KMS-11 (cell line): ENCODE results near the gene LAPTM5.

ENCODE experiments used
- H2AFZ ChIP-seq: fragments of 200-600 bp; sonication (generic); 2 replicates; pipeline ENCODE4 v1.6.1; 2016; ENCODE audit warnings: antibody characterized with exemption, mixed run types, low read depth
- H3K27ac ChIP-seq: fragments of 200-600 bp; sonication (generic); 2 replicates; pipeline ENCODE4 v1.6.1; 2016; ENCODE audit warnings: mild to moderate bottlenecking, mixed run types
- H3K27me3 ChIP-seq: fragments of 200-600 bp; sonication (generic); 2 replicates; pipeline ENCODE4 v1.6.1; 2017; ENCODE audit warnings: mild to moderate bottlenecking, low read depth, mixed run types, moderate library complexity; ENCODE audit not compliant: insufficient read depth
- H3K36me3 ChIP-seq: fragments of 200-600 bp; sonication (generic); 2 replicates; pipeline ENCODE4 v1.6.1; 2017; ENCODE audit warnings: mild to moderate bottlenecking, mixed run types; ENCODE audit not compliant: insufficient read depth
- H3K4me1 ChIP-seq: fragments of 200-600 bp; sonication (generic); 2 replicates; pipeline ENCODE4 v1.6.1; 2016; ENCODE audit warnings: mild to moderate bottlenecking, low read depth, mixed run types; ENCODE audit not compliant: poor library complexity, severe bottlenecking
- H3K4me2 ChIP-seq: fragments of 200-600 bp; sonication (generic); 2 replicates; pipeline ENCODE4 v1.7.0; 2016; ENCODE audit warnings: mild to moderate bottlenecking, mixed run types
- H3K4me3 ChIP-seq: fragments of 200-600 bp; sonication (generic); IDR thresholded peaks from 2 replicates; pipeline ENCODE4 v1.6.1; 2017; ENCODE audit warnings: low read depth, low read length, mixed read lengths; ENCODE audit not compliant: insufficient read depth
- H3K79me2 ChIP-seq: fragments of 200-600 bp; sonication (generic); 2 replicates; pipeline ENCODE4 v1.6.1; 2016; ENCODE audit warnings: low read depth, mixed run types; ENCODE audit not compliant: insufficient read depth
- H3K9ac ChIP-seq: fragments of 200-600 bp; sonication (generic); 2 replicates; pipeline ENCODE4 v1.6.1; 2016; ENCODE audit warnings: mild to moderate bottlenecking, mixed run types
- H4K20me1 ChIP-seq: fragments of 200-600 bp; sonication (generic); 2 replicates; pipeline ENCODE4 v1.6.1; 2016; ENCODE audit warnings: mild to moderate bottlenecking, mixed run types; ENCODE audit not compliant: insufficient read depth
- TF ChIP-seq, protein P1 (sequence below): fragments of 200-600 bp; sonication (generic); conservative IDR thresholded peaks from 2 replicates; pipeline ENCODE4 v1.6.1; 2017; ENCODE audit warnings: low read depth, mild to moderate bottlenecking, antibody characterized with exemption, low read length, moderate library complexity, mixed read lengths

The LAPTM5 gene

DNA sequence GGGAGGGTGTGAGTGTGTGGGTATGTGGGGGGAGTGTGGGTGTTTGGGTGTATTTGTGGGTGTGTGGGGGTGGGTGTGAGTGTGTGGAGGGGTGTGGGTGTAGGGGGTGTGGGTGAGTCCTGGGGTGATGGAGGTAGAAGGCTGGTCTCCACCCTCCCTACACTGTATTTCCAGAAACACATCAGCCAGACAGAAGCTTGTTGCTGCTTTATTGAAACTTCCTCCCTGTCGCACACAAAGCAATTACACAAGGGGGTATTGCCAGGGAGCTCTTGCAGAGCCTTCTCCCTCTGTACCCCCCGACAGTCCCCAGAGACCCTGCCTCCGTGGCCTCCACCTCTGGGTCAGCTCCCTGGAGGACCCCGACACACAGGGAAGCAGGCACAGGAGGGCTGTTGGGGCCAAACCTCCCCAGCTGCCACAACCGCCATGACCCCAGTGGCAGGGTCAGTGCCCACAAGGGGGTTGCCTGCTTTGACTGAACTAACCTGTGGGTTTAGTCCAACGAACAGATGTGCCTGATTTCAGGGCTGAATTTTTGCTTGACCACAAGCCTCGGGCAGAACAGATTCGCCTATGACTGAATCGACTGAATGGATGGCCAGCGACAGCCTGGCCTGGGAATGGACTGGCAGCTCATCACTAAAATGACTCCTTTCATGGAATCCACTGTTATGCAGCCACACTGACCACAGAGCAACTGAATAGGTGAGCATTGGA is 25.1 kb downstream of the LAPTM5 start:
- no peaks in the 10 kb centered on the region for H3K27me3 ChIP-seq
- no peak overlapping the region for H3K4me2 ChIP-seq
- TF ChIP-seq, protein P1, sequence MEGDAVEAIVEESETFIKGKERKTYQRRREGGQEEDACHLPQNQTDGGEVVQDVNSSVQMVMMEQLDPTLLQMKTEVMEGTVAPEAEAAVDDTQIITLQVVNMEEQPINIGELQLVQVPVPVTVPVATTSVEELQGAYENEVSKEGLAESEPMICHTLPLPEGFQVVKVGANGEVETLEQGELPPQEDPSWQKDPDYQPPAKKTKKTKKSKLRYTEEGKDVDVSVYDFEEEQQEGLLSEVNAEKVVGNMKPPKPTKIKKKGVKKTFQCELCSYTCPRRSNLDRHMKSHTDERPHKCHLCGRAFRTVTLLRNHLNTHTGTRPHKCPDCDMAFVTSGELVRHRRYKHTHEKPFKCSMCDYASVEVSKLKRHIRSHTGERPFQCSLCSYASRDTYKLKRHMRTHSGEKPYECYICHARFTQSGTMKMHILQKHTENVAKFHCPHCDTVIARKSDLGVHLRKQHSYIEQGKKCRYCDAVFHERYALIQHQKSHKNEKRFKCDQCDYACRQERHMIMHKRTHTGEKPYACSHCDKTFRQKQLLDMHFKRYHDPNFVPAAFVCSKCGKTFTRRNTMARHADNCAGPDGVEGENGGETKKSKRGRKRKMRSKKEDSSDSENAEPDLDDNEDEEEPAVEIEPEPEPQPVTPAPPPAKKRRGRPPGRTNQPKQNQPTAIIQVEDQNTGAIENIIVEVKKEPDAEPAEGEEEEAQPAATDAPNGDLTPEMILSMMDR: no peak
- no peaks in the 10 kb centered on the region for H4K20me1 ChIP-seq
- H3K79me2 ChIP-seq: no peaks in the 10 kb centered on the region
- peaks cover 13% of the 10 kb centered on the region for H3K4me1 ChIP-seq
- H3K27ac ChIP-seq: 0 out of 2 replicates have a peak overlapping the region, but pooled peaks have one; percentile 3
- H3K9ac ChIP-seq: no peak overlapping the region
- H3K4me3 ChIP-seq: no peak overlapping the region
- no peak overlapping the region for H2AFZ ChIP-seq
- H3K36me3 ChIP-seq: no peaks in the 10 kb centered on the region

DNA sequence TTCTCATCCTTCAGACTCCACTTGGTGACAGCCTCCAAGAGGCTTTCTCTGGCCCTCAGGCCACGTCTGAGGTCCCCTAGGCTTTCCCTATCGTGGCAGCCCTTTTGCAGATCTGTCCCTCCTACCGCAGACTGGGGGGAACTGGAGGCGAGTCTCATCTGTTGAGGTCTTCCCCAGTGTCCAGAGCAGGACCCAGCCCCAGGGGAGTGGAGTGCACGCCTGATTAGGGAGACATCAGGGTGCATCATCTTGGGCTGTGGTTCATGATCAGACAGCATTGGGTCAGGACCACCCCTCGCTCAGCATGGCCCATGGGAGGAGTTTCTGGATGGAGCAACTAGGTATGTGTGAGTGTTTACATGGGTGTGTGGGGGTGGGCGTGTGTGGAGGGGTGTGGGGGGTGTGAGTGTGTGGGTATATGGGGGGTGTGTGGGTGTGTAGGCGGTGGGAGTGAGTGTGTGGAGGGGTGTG is 25.7 kb downstream of the LAPTM5 start:
- Histone ChIP-seq H3K79me2 (no peaks in the 10 kb centered on the region), H3K36me3 (no peaks in the 10 kb centered on the region), H3K27me3 (no peaks in the 10 kb centered on the region), H3K4me3 (no peak overlapping the region), H3K4me2 (no peak overlapping the region), H3K27ac (no peak overlapping the region), H2AFZ (no peak overlapping the region), H3K4me1 (peaks cover 13% of the 10 kb centered on the region), H3K9ac (no peak overlapping the region), H4K20me1 (no peaks in the 10 kb centered on the region)
- TF ChIP-seq, protein P1: no peak

DNA sequence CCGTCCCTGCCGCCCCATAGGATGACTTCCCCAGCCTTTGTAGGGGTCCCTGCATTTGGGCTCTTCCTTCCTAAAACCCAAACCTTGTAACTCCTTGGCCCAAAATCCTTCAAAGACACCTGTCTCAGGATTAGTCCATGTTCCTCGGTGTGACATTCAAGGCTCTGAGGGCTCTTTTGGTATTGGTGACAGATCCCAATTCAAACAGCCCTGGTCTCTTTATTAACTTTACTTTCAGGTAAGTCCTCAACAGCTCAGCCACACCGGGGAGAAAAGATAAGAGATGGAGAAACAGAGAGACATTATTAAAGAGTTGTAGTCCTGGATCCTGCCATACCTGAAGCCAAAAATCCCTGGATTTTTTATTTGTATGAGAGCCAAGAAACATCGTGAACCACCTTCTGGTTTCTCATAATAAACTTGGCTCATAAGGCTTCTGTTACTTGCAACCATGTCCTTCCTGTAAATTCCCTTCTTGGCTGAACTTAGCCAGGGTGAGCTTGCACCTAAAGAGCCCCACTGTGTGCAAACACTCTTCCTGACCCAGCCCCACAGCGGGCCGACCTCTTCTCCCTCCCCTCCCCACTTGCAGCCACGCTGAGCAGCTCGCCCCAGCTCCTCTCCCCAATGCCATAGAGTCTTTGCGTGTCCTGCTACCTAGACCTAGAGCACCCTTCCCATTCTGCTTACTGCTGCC is 26.3 kb downstream of the LAPTM5 start:
- no peak overlapping the region for H3K4me3 ChIP-seq
- no peaks in the 10 kb centered on the region for H3K36me3 ChIP-seq
- H2AFZ ChIP-seq: no peak overlapping the region
- no peaks in the 10 kb centered on the region for H4K20me1 ChIP-seq
- H3K27me3 ChIP-seq: no peaks in the 10 kb centered on the region
- H3K4me1 ChIP-seq: peaks cover 13% of the 10 kb centered on the region
- H3K27ac ChIP-seq: no peak overlapping the region
- H3K79me2 ChIP-seq: no peaks in the 10 kb centered on the region
- TF ChIP-seq, protein P1: no peak
- no peak overlapping the region for H3K4me2 ChIP-seq
- no peak overlapping the region for H3K9ac ChIP-seq

DNA sequence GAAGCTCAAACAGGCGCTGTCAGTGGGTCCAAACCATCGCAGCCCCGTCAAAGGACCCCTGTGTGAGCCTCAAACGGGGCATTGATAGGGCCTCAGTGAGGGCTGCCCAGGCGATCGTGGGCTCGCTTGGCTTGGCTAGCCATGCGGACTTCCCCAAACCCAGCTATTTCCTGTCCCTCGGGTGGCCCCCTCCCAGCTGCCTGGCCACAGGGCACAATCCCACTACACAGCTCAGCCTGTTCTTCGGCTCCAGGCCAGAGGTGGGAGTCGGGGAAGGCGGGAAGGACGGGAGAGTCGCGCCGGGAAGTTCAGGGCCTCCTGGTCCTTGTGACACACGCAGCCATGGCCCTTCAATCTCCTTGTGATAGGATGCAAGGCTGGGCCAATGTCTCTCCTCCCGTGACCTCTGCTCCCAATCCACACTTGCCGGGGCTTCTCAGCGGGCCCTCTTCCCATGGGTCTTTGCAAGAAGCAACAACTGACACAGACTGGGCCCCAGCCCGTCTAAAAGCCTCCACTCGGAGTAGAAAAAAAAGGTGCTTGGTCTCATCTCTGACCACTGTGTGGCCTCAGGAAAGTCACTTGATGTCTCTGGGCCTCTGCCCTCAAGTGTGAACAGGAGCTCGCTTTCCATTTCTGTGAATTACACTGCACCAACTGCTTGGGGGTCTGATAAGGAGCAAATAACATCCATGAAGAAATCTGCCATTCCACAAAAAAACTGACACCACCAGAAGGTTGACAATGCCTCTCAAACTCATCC is 27.0 kb downstream of the LAPTM5 start:
- H3K9ac ChIP-seq: no peak overlapping the region
- H3K4me2 ChIP-seq: no peak overlapping the region
- H2AFZ ChIP-seq: no peak overlapping the region
- H3K27ac ChIP-seq: no peak overlapping the region
- H3K4me1 ChIP-seq: peaks cover 12% of the 10 kb centered on the region
- H4K20me1 ChIP-seq: no peaks in the 10 kb centered on the region
- H3K36me3 ChIP-seq: no peaks in the 10 kb centered on the region
- TF ChIP-seq, protein P1: no peak
- no peaks in the 10 kb centered on the region for H3K79me2 ChIP-seq
- H3K4me3 ChIP-seq: no peak overlapping the region
- H3K27me3 ChIP-seq: no peaks in the 10 kb centered on the region
